ENCODE measurements around the gene RGPD4. TPM values are rescaled to one million over a fixed set of nuclear protein-coding genes. Genes with fewer than 3 reads are reported as not detected.

The RGPD4 gene
- total RNA-seq, 2 experiments from 2014 or later: not detected

DNA sequence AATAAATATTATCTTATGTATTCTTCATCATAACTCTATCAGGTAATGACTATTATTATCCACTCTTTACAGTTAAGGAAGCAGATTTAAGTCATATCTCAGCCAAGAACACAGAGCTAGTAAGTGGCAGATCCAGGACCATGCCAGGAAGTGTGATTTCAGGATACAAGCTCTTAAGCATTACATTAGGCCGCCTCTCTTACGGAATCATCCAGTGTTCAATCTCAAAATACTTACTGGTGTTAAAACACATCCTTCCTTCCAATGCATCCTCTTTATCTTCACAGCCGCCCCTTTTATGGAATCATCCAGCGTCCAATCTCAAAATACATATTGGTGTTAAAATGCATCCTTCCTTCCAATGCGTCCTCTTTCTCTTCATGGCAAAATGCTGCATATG is 14.7 kb upstream of the RGPD4 start:
- no TSS peak for BruUV-seq (replicated peaks)
- POLR2A ChIA-PET: interaction anchor here (1.2 kb wide), 1 partner anchor 13 kb away, joined by 3 read pairs; no protein-coding TSS in a partner anchor
- no peak for TF ChIP-seq EZH2phosphoT487 (IDR thresholded peaks at IDR 0.05; ENCODE audit: borderline replicate concordance, low read depth, low read length)
- TF ChIP-seq CTCF (conservative IDR thresholded peaks at IDR 0.05; ENCODE audit: low read length): no peak
- Histone ChIP-seq H3K9me3 (ENCODE audit: low read length) (no peaks in the 10 kb centered on the region), H3K4me2 (ENCODE audit: low read length) (no peak overlapping the region), H3K79me2 (ENCODE audit: insufficient read depth, low read depth, low read length) (no peaks in the 10 kb centered on the region), H3K36me3 (ENCODE audit: insufficient read depth, low read length) (no peaks in the 10 kb centered on the region), H2AFZ (ENCODE audit: low read length) (no peak overlapping the region), H4K20me1 (ENCODE audit: insufficient read depth, low read length) (no peaks in the 10 kb centered on the region), H3K4me3 (ENCODE audit: low read depth, low read length, poor library complexity, severe bottlenecking) (no peak overlapping the region), H3K27ac (ENCODE audit: low read depth, low read length, poor library complexity, severe bottlenecking) (no peak overlapping the region), H3K9me2 (ENCODE audit: insufficient read depth, low read length) (no peaks in the 10 kb centered on the region), H3K4me1 (ENCODE audit: insufficient read depth, low read length, poor library complexity, severe bottlenecking) (no peaks in the 10 kb centered on the region)
- no peak for DNase-seq (ENCODE audit: low spot score)
- intact Hi-C loops (cut with micrococcal nuclease; ENCODE audit: unreplicated experiment): no loop called here
- CTCF ChIA-PET (ENCODE audit: unreplicated experiment): no interaction called here

GRCh38 chr2:107817378-107817777 is 9.3 kb upstream of the RGPD4 start:
- Histone ChIP-seq H3K4me3 (ENCODE audit: low read depth, low read length, poor library complexity, severe bottlenecking) (no peak overlapping the region), H4K20me1 (ENCODE audit: insufficient read depth, low read length) (no peaks in the 10 kb centered on the region), H3K27ac (ENCODE audit: low read depth, low read length, poor library complexity, severe bottlenecking) (no peak overlapping the region), H3K79me2 (ENCODE audit: insufficient read depth, low read depth, low read length) (no peaks in the 10 kb centered on the region), H3K4me2 (ENCODE audit: low read length) (no peak overlapping the region), H3K4me1 (ENCODE audit: insufficient read depth, low read length, poor library complexity, severe bottlenecking) (no peaks in the 10 kb centered on the region), H3K36me3 (ENCODE audit: insufficient read depth, low read length) (no peaks in the 10 kb centered on the region), H2AFZ (ENCODE audit: low read length) (no peak overlapping the region), H3K9me3 (ENCODE audit: low read length) (no peaks in the 10 kb centered on the region), H3K9me2 (ENCODE audit: insufficient read depth, low read length) (no peaks in the 10 kb centered on the region)
- no peak for TF ChIP-seq EZH2phosphoT487 (IDR thresholded peaks at IDR 0.05; ENCODE audit: borderline replicate concordance, low read depth, low read length)
- DNase-seq (ENCODE audit: low spot score): no peak
- ChIA-PET POLR2A (no interaction called here), CTCF (ENCODE audit: unreplicated experiment) (no interaction called here)
- BruUV-seq (replicated peaks): no TSS peak
- intact Hi-C loops (cut with micrococcal nuclease; ENCODE audit: unreplicated experiment): no loop called here

DNA sequence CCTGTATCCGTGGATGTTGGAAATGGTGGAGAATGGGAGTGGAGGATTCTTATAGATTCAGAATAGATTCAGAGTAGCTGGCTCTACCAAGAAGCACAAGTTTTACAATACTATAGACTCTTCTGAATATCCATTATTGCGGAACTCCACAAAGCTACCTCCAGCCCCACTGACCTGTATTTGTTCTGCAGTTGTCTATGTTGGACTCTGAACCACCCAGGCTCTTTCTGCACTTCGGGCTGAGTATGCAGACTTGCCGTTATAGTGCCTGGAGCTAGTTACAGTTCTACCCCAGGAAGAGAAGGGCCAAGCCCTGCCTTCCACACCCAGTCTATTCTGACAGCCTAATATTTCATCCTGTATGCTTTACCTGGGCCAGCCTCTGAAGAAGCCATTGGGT is 4.4 kb upstream of the RGPD4 start:
- ChIA-PET CTCF (ENCODE audit: unreplicated experiment) (no interaction called here), POLR2A (no interaction called here)
- Histone ChIP-seq H3K79me2 (ENCODE audit: insufficient read depth, low read depth, low read length) (no peaks in the 10 kb centered on the region), H2AFZ (ENCODE audit: low read length) (no peak overlapping the region), H3K4me3 (ENCODE audit: low read depth, low read length, poor library complexity, severe bottlenecking) (no peak overlapping the region), H4K20me1 (ENCODE audit: insufficient read depth, low read length) (no peaks in the 10 kb centered on the region), H3K4me2 (ENCODE audit: low read length) (no peak overlapping the region), H3K36me3 (ENCODE audit: insufficient read depth, low read length) (no peaks in the 10 kb centered on the region), H3K27ac (ENCODE audit: low read depth, low read length, poor library complexity, severe bottlenecking) (no peak overlapping the region), H3K9me3 (ENCODE audit: low read length) (no peaks in the 10 kb centered on the region), H3K9me2 (ENCODE audit: insufficient read depth, low read length) (no peaks in the 10 kb centered on the region), H3K4me1 (ENCODE audit: insufficient read depth, low read length, poor library complexity, severe bottlenecking) (no peaks in the 10 kb centered on the region)
- DNase-seq (ENCODE audit: low spot score): no peak
- TF ChIP-seq EZH2phosphoT487 (IDR thresholded peaks at IDR 0.05; ENCODE audit: borderline replicate concordance, low read depth, low read length) (no peak), CTCF (conservative IDR thresholded peaks at IDR 0.05; ENCODE audit: low read length) (no peak)
- BruUV-seq (replicated peaks): no TSS peak
- intact Hi-C loops (cut with micrococcal nuclease; ENCODE audit: unreplicated experiment): no loop called here

Measured in OCI-LY7 (cell line).